Measurements from ENCODE around the gene F10. TPM values are rescaled to one million over a fixed set of nuclear protein-coding genes. Genes with fewer than 3 reads are reported as not detected.

The F10 gene
- total RNA-seq, 1 experiment from 2014 or later: not detected

GRCh38 chr13:113140677-113141600 lies 18.3 kb downstream of the F10 start:
- no peaks in the 10 kb centered on the region for H3K9me2 ChIP-seq (replicated peaks; ENCODE audit: insufficient read depth, low read length)
- H3K4me3 ChIP-seq (ENCODE audit: low read length): no peak overlapping the region
- H3K27me3 ChIP-seq (ENCODE audit: low read length): no peaks in the 10 kb centered on the region
- no peak overlapping the region for H3K9ac ChIP-seq (ENCODE audit: low read length)
- DNase-seq: no peak
- H3K36me3 ChIP-seq (ENCODE audit: insufficient read depth, low read length): no peaks in the 10 kb centered on the region
- H2AFZ ChIP-seq (ENCODE audit: low read length): no peak overlapping the region
- no peaks in the 10 kb centered on the region for H3K9me3 ChIP-seq (ENCODE audit: low read length)
- no peak overlapping the region for H3K27ac ChIP-seq (ENCODE audit: low read length)
- H4K20me1 ChIP-seq (ENCODE audit: insufficient read depth, low read depth, low read length): no peaks in the 10 kb centered on the region
- no peaks in the 10 kb centered on the region for H3K79me2 ChIP-seq (ENCODE audit: low read length)
- no peaks in the 10 kb centered on the region for H3K4me1 ChIP-seq (ENCODE audit: low read length)
- no peak overlapping the region for H3K4me2 ChIP-seq (ENCODE audit: low read depth, low read length, poor library complexity, severe bottlenecking)

GRCh38 chr13:113141601-113141970 lies 19.0 kb downstream of the F10 start:
- no peak for DNase-seq
- no peaks in the 10 kb centered on the region for H3K79me2 ChIP-seq (ENCODE audit: low read length)
- no peak overlapping the region for H3K27ac ChIP-seq (ENCODE audit: low read length)
- no peaks in the 10 kb centered on the region for H3K9me2 ChIP-seq (replicated peaks; ENCODE audit: insufficient read depth, low read length)
- no peaks in the 10 kb centered on the region for H3K27me3 ChIP-seq (ENCODE audit: low read length)
- H3K36me3 ChIP-seq (ENCODE audit: insufficient read depth, low read length): no peaks in the 10 kb centered on the region
- H3K4me1 ChIP-seq (ENCODE audit: low read length): no peaks in the 10 kb centered on the region
- H3K4me3 ChIP-seq (ENCODE audit: low read length): no peak overlapping the region
- H3K9me3 ChIP-seq (ENCODE audit: low read length): no peaks in the 10 kb centered on the region
- H3K4me2 ChIP-seq (ENCODE audit: low read depth, low read length, poor library complexity, severe bottlenecking): no peak overlapping the region
- H4K20me1 ChIP-seq (ENCODE audit: insufficient read depth, low read depth, low read length): no peaks in the 10 kb centered on the region
- no peak overlapping the region for H3K9ac ChIP-seq (ENCODE audit: low read length)
- no peak overlapping the region for H2AFZ ChIP-seq (ENCODE audit: low read length)

GRCh38 chr13:113142876-113143275 lies 20.3 kb downstream of the F10 start:
- no peak for DNase-seq
- Histone ChIP-seq H3K9me2 (replicated peaks; ENCODE audit: insufficient read depth, low read length) (no peaks in the 10 kb centered on the region), H4K20me1 (ENCODE audit: insufficient read depth, low read depth, low read length) (no peaks in the 10 kb centered on the region), H3K9me3 (ENCODE audit: low read length) (no peaks in the 10 kb centered on the region), H3K4me3 (ENCODE audit: low read length) (no peak overlapping the region), H3K4me2 (ENCODE audit: low read depth, low read length, poor library complexity, severe bottlenecking) (no peak overlapping the region), H3K4me1 (ENCODE audit: low read length) (no peaks in the 10 kb centered on the region), H3K79me2 (ENCODE audit: low read length) (no peaks in the 10 kb centered on the region), H2AFZ (ENCODE audit: low read length) (no peak overlapping the region), H3K36me3 (ENCODE audit: insufficient read depth, low read length) (no peaks in the 10 kb centered on the region), H3K27me3 (ENCODE audit: low read length) (no peaks in the 10 kb centered on the region), H3K27ac (ENCODE audit: low read length) (no peak overlapping the region), H3K9ac (ENCODE audit: low read length) (no peak overlapping the region)

GRCh38 chr13:113143466-113144254 lies 21.1 kb downstream of the F10 start:
- Histone ChIP-seq H2AFZ (ENCODE audit: low read length) (no peak overlapping the region), H3K27ac (ENCODE audit: low read length) (no peak overlapping the region), H3K36me3 (ENCODE audit: insufficient read depth, low read length) (no peaks in the 10 kb centered on the region), H3K9me2 (replicated peaks; ENCODE audit: insufficient read depth, low read length) (no peaks in the 10 kb centered on the region), H3K79me2 (ENCODE audit: low read length) (no peaks in the 10 kb centered on the region), H3K9me3 (ENCODE audit: low read length) (no peaks in the 10 kb centered on the region), H4K20me1 (ENCODE audit: insufficient read depth, low read depth, low read length) (no peaks in the 10 kb centered on the region), H3K4me3 (ENCODE audit: low read length) (no peak overlapping the region), H3K9ac (ENCODE audit: low read length) (no peak overlapping the region), H3K27me3 (ENCODE audit: low read length) (no peaks in the 10 kb centered on the region), H3K4me1 (ENCODE audit: low read length) (no peaks in the 10 kb centered on the region), H3K4me2 (ENCODE audit: low read depth, low read length, poor library complexity, severe bottlenecking) (no peak overlapping the region)
- DNase-seq: no peak

GRCh38 chr13:113144255-113144629 lies 21.6 kb downstream of the F10 start:
- Histone ChIP-seq H3K4me3 (ENCODE audit: low read length) (no peak overlapping the region), H3K27me3 (ENCODE audit: low read length) (no peaks in the 10 kb centered on the region), H3K9ac (ENCODE audit: low read length) (no peak overlapping the region), H3K79me2 (ENCODE audit: low read length) (no peaks in the 10 kb centered on the region), H2AFZ (ENCODE audit: low read length) (no peak overlapping the region), H3K9me3 (ENCODE audit: low read length) (no peaks in the 10 kb centered on the region), H3K27ac (ENCODE audit: low read length) (no peak overlapping the region), H3K36me3 (ENCODE audit: insufficient read depth, low read length) (no peaks in the 10 kb centered on the region), H4K20me1 (ENCODE audit: insufficient read depth, low read depth, low read length) (no peaks in the 10 kb centered on the region), H3K4me1 (ENCODE audit: low read length) (no peaks in the 10 kb centered on the region), H3K4me2 (ENCODE audit: low read depth, low read length, poor library complexity, severe bottlenecking) (no peak overlapping the region), H3K9me2 (replicated peaks; ENCODE audit: insufficient read depth, low read length) (no peaks in the 10 kb centered on the region)
- no peak for DNase-seq

- H3K4me2 ChIP-seq (ENCODE audit: low read depth, low read length, poor library complexity, severe bottlenecking): no peak overlapping the region
- no peaks in the 10 kb centered on the region for H3K9me3 ChIP-seq (ENCODE audit: low read length)
- no peaks in the 10 kb centered on the region for H3K4me1 ChIP-seq (ENCODE audit: low read length)
- no peak overlapping the region for H3K9ac ChIP-seq (ENCODE audit: low read length)
- no peaks in the 10 kb centered on the region for H3K9me2 ChIP-seq (replicated peaks; ENCODE audit: insufficient read depth, low read length)
- no peak overlapping the region for H3K27ac ChIP-seq (ENCODE audit: low read length)
- H3K36me3 ChIP-seq (ENCODE audit: insufficient read depth, low read length): no peaks in the 10 kb centered on the region
- H3K27me3 ChIP-seq (ENCODE audit: low read length): no peaks in the 10 kb centered on the region
- no peak overlapping the region for H2AFZ ChIP-seq (ENCODE audit: low read length)
- H4K20me1 ChIP-seq (ENCODE audit: insufficient read depth, low read depth, low read length): no peaks in the 10 kb centered on the region
- H3K79me2 ChIP-seq (ENCODE audit: low read length): no peaks in the 10 kb centered on the region
- no peak overlapping the region for H3K4me3 ChIP-seq (ENCODE audit: low read length)
- no peak for DNase-seq
These were observed 22.9 kb downstream of the F10 start for GRCh38 chr13:113145496-113145895.

GRCh38 chr13:113145911-113146598 lies 23.5 kb downstream of the F10 start:
- DNase-seq: no peak
- H2AFZ ChIP-seq (ENCODE audit: low read length): no peak overlapping the region
- H3K27ac ChIP-seq (ENCODE audit: low read length): no peak overlapping the region
- H3K27me3 ChIP-seq (ENCODE audit: low read length): no peaks in the 10 kb centered on the region
- H3K79me2 ChIP-seq (ENCODE audit: low read length): no peaks in the 10 kb centered on the region
- H3K4me1 ChIP-seq (ENCODE audit: low read length): no peaks in the 10 kb centered on the region
- no peaks in the 10 kb centered on the region for H3K9me2 ChIP-seq (replicated peaks; ENCODE audit: insufficient read depth, low read length)
- no peaks in the 10 kb centered on the region for H3K36me3 ChIP-seq (ENCODE audit: insufficient read depth, low read length)
- no peak overlapping the region for H3K9ac ChIP-seq (ENCODE audit: low read length)
- no peaks in the 10 kb centered on the region for H4K20me1 ChIP-seq (ENCODE audit: insufficient read depth, low read depth, low read length)
- H3K9me3 ChIP-seq (ENCODE audit: low read length): no peaks in the 10 kb centered on the region
- no peak overlapping the region for H3K4me2 ChIP-seq (ENCODE audit: low read depth, low read length, poor library complexity, severe bottlenecking)
- no peak overlapping the region for H3K4me3 ChIP-seq (ENCODE audit: low read length)

GRCh38 chr13:113146750-113147149 lies 24.2 kb downstream of the F10 start:
- H3K4me3 ChIP-seq (ENCODE audit: low read length): no peak overlapping the region
- no peaks in the 10 kb centered on the region for H4K20me1 ChIP-seq (ENCODE audit: insufficient read depth, low read depth, low read length)
- H3K9me3 ChIP-seq (ENCODE audit: low read length): no peaks in the 10 kb centered on the region
- no peak overlapping the region for H3K27ac ChIP-seq (ENCODE audit: low read length)
- H3K27me3 ChIP-seq (ENCODE audit: low read length): no peaks in the 10 kb centered on the region
- DNase-seq: no peak
- no peaks in the 10 kb centered on the region for H3K4me1 ChIP-seq (ENCODE audit: low read length)
- no peaks in the 10 kb centered on the region for H3K79me2 ChIP-seq (ENCODE audit: low read length)
- H3K9me2 ChIP-seq (replicated peaks; ENCODE audit: insufficient read depth, low read length): no peaks in the 10 kb centered on the region
- no peaks in the 10 kb centered on the region for H3K36me3 ChIP-seq (ENCODE audit: insufficient read depth, low read length)
- no peak overlapping the region for H3K9ac ChIP-seq (ENCODE audit: low read length)
- no peak overlapping the region for H2AFZ ChIP-seq (ENCODE audit: low read length)
- H3K4me2 ChIP-seq (ENCODE audit: low read depth, low read length, poor library complexity, severe bottlenecking): no peak overlapping the region
